Neuronal stem cell (in vitro differentiated cells): ENCODE results near the gene BCAS2.

Experiments
- DNase-seq: peaks from one replicate; pipeline ENCODE4 v3.0.0-alpha.2; 2013; ENCODE audit warnings: low spot score
- H2AFZ ChIP-seq: one replicate; pipeline ENCODE4 v1.6.1; 2013; ENCODE audit warnings: mild to moderate bottlenecking, low read length, inconsistent platforms
- H2AK5ac ChIP-seq: 2 replicates; pipeline ENCODE4 v1.6.1; 2013; ENCODE audit warnings: low read depth, mild to moderate bottlenecking, inconsistent platforms, low read length, moderate library complexity, mixed read lengths
- H2BK120ac ChIP-seq: 2 replicates; pipeline ENCODE4 v1.6.1; 2013; ENCODE audit warnings: low read depth, mild to moderate bottlenecking, inconsistent platforms, low read length, moderate library complexity, mixed read lengths
- H2BK12ac ChIP-seq: one replicate; pipeline ENCODE4 v1.6.1; 2013; ENCODE audit warnings: low read length, inconsistent platforms
- H2BK15ac ChIP-seq: 2 replicates; pipeline ENCODE4 v1.6.1; 2013; ENCODE audit warnings: mild to moderate bottlenecking, low read length, inconsistent platforms, mixed read lengths
- H2BK5ac ChIP-seq: one replicate; pipeline ENCODE4 v1.6.1; 2013; ENCODE audit warnings: inconsistent platforms, mild to moderate bottlenecking, low read length, moderate library complexity
- H3K14ac ChIP-seq: one replicate; pipeline ENCODE4 v1.6.1; 2013; ENCODE audit warnings: low read length, inconsistent platforms
- H3K18ac ChIP-seq: 2 replicates; pipeline ENCODE4 v1.6.1; 2013; ENCODE audit warnings: low read length, inconsistent platforms
- H3K23ac ChIP-seq: 2 replicates; pipeline ENCODE4 v1.6.1; 2013; ENCODE audit warnings: low read depth, mild to moderate bottlenecking, mixed read lengths, low read length, inconsistent platforms; ENCODE audit not compliant: poor library complexity
- H3K27ac ChIP-seq: replicated peaks from 3 replicates; pipeline ENCODE4 v1.5.1; 2013; ENCODE audit warnings: low read length, inconsistent platforms
- H3K27me3 ChIP-seq, 3 experiments: 2 replicates each; pipeline ENCODE4 v1.6.1; 2013; ENCODE audit warnings: low read length in 3 of 3, mild to moderate bottlenecking in 2 of 3, inconsistent platforms in 1 of 3, low read depth in 1 of 3, mixed read lengths in 1 of 3, moderate library complexity in 1 of 3; ENCODE audit not compliant: control insufficient read depth in 3 of 3, insufficient read depth in 3 of 3
- H3K36me3 ChIP-seq, 2 donors: replicated peaks in 1 of 2; 2 replicates each; pipeline ENCODE4 v1.6.1; 2013; ENCODE audit warnings: low read length in 2 of 2; ENCODE audit not compliant: control insufficient read depth in 2 of 2, insufficient read depth in 2 of 2
- H3K4ac ChIP-seq: 2 replicates; pipeline ENCODE4 v1.6.1; 2013; ENCODE audit warnings: inconsistent platforms, mild to moderate bottlenecking, low read length, moderate library complexity
- H3K4me1 ChIP-seq, 2 donors: 1 replicate in 1 of 2; 2 replicates in 1 of 2; pipeline ENCODE4 v1.6.1; 2013; ENCODE audit warnings: low read length in 2 of 2, low read depth in 1 of 2; ENCODE audit not compliant: control insufficient read depth in 2 of 2, insufficient read depth in 1 of 2
- H3K4me2 ChIP-seq: one replicate; pipeline ENCODE4 v1.6.1; 2013; ENCODE audit warnings: mild to moderate bottlenecking, low read length, inconsistent platforms; ENCODE audit not compliant: insufficient read depth, poor library complexity, severe bottlenecking
- H3K4me3 ChIP-seq, 2 donors: 2 replicates each; pipeline ENCODE4 v1.5.1; 2013; ENCODE audit warnings: low read length in 2 of 2, mild to moderate bottlenecking in 2 of 2, inconsistent platforms in 1 of 2, moderate library complexity in 1 of 2
- H3K79me1 ChIP-seq: one replicate; pipeline ENCODE4 v1.6.1; 2013; ENCODE audit warnings: low read depth, mild to moderate bottlenecking, inconsistent platforms, low read length, moderate library complexity
- H3K9ac ChIP-seq: one replicate; pipeline ENCODE4 v1.6.1; 2013; ENCODE audit warnings: mild to moderate bottlenecking, low read depth, low read length, inconsistent platforms; ENCODE audit not compliant: poor library complexity
- H3K9me3 ChIP-seq, 2 donors: replicated peaks in 1 of 2; 2 replicates each; pipeline versions ENCODE3 to v1.6.1; 2013; ENCODE audit warnings: low read length in 2 of 2, mild to moderate bottlenecking in 2 of 2, inconsistent platforms in 1 of 2, low read depth in 1 of 2, mixed read lengths in 1 of 2, moderate library complexity in 1 of 2; ENCODE audit not compliant: control insufficient read depth in 2 of 2, insufficient read depth in 1 of 2
- H4K8ac ChIP-seq: one replicate; pipeline ENCODE4 v1.6.1; 2013; ENCODE audit warnings: low read depth, mild to moderate bottlenecking, inconsistent platforms, low read length, moderate library complexity
- H4K91ac ChIP-seq: one replicate; pipeline ENCODE4 v1.6.1; 2013; ENCODE audit warnings: low read length, low read depth, mild to moderate bottlenecking, inconsistent platforms; ENCODE audit not compliant: poor library complexity
- WGBS, 2 donors: extraction: QIAGEN DNeasy Blood & Tissue Kit; methylation state at CpG; one replicate each; pipeline ENCODE4 v1.1.7; 2013; ENCODE audit warnings: missing lambda C conversion rate in 2 of 2, mixed read lengths in 1 of 2; ENCODE audit not compliant: insufficient read length in 2 of 2, insufficient replicate concordance in 1 of 2; ENCODE audit errors: extremely low coverage in 2 of 2; 5-methylcytosine and 5-hydroxymethylcytosine counted together

BCAS2 gene

GRCh38 chr1:114552106-114552639, 29.2 kb downstream of the BCAS2 start:
- Histone ChIP-seq H3K14ac (no peak overlapping the region), H2AK5ac (no peak overlapping the region), H3K36me3 (no peaks in the 10 kb centered on the region), H3K9ac (no peak overlapping the region), H3K18ac (no peak overlapping the region), H3K9me3 (peaks cover 0 to 3% of the 10 kb centered on the region in 2 donors), H3K23ac (no peak overlapping the region), H4K8ac (no peak overlapping the region), H3K4me3 (no peak overlapping the region), H2BK5ac (no peak overlapping the region), H3K4me1 (no peaks in the 10 kb centered on the region), H4K91ac (no peak overlapping the region), H3K4me2 (no peak overlapping the region), H2AFZ (no peak overlapping the region), H3K4ac (no peak overlapping the region), H2BK120ac (no peak overlapping the region), H3K79me1 (no peaks in the 10 kb centered on the region), H2BK12ac (no peak overlapping the region), H3K27ac (no peak overlapping the region), H2BK15ac (no peak overlapping the region), H3K27me3 (peaks cover 0 to 2% (median 0%) of the 10 kb centered on the region in 3 experiments)
- no CpG with 5 or more reads among the region's 7 CpGs for WGBS, 2 donors
- no peak for DNase-seq

GRCh38 chr1:114551400-114551799, 30.0 kb downstream of the BCAS2 start:
- peaks cover 0 to 2% (median 0%) of the 10 kb centered on the region in 3 experiments for H3K27me3 ChIP-seq
- H2BK15ac ChIP-seq = no peak overlapping the region
- H3K18ac ChIP-seq = no peak overlapping the region
- no peak for DNase-seq
- no peak overlapping the region for H2AK5ac ChIP-seq
- peaks cover 0 to 3% of the 10 kb centered on the region in 2 donors for H3K9me3 ChIP-seq
- H3K36me3 ChIP-seq = no peaks in the 10 kb centered on the region
- H4K91ac ChIP-seq = no peak overlapping the region
- no peak overlapping the region for H4K8ac ChIP-seq
- no peaks in the 10 kb centered on the region for H3K79me1 ChIP-seq
- H3K4ac ChIP-seq = no peak overlapping the region
- H2BK12ac ChIP-seq = no peak overlapping the region
- H3K27ac ChIP-seq = no peak overlapping the region
- H3K4me2 ChIP-seq = no peak overlapping the region
- no CpG with 5 or more reads among the region's 4 CpGs for WGBS, 2 donors
- no peaks in the 10 kb centered on the region for H3K4me1 ChIP-seq
- H3K9ac ChIP-seq = no peak overlapping the region
- H2BK120ac ChIP-seq = no peak overlapping the region
- no peak overlapping the region for H3K4me3 ChIP-seq
- H2AFZ ChIP-seq = no peak overlapping the region
- no peak overlapping the region for H3K23ac ChIP-seq
- H3K14ac ChIP-seq = no peak overlapping the region
- H2BK5ac ChIP-seq = no peak overlapping the region

DNA sequence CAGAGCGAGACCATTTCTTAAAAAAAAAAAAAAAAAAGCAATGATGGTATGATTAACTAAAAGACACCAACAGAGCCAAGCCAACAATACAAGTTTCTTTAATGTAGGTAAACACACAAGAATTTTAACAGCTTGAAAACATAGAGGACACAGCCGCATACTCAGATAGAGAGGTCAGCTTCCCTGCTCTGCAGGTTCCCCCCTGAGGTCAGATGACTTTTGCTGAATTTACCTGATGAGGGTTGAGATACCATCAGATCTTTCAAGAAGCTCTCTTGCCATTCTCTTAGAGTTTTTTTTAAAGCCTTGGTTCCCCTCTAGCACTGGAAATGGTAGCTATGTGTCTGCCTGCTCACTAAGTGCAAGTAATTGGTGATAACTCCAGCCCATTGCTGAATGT, 31.1 kb downstream of the BCAS2 start:
- H2BK12ac ChIP-seq = no peak overlapping the region
- H2AFZ ChIP-seq = no peak overlapping the region
- H3K4ac ChIP-seq = no peak overlapping the region
- no peak overlapping the region for H2BK5ac ChIP-seq
- H3K36me3 ChIP-seq = no peaks in the 10 kb centered on the region
- H3K9me3 ChIP-seq = peaks cover 0 to 3% of the 10 kb centered on the region in 2 donors
- H3K27ac ChIP-seq = no peak overlapping the region
- H2AK5ac ChIP-seq = no peak overlapping the region
- no peak overlapping the region for H3K14ac ChIP-seq
- DNase-seq = no peak
- H3K4me1 ChIP-seq = no peaks in the 10 kb centered on the region
- no peak overlapping the region for H3K23ac ChIP-seq
- no peak overlapping the region for H3K4me3 ChIP-seq
- no CpG with 5 or more reads among the region's 2 CpGs for whole genome bisulfite sequencing, 2 donors
- H3K4me2 ChIP-seq = no peak overlapping the region
- no peak overlapping the region for H3K18ac ChIP-seq
- no peak overlapping the region for H4K8ac ChIP-seq
- no peak overlapping the region for H2BK120ac ChIP-seq
- no peak overlapping the region for H4K91ac ChIP-seq
- no peak overlapping the region for H3K9ac ChIP-seq
- H3K79me1 ChIP-seq = no peaks in the 10 kb centered on the region
- peaks cover 0 to 2% (median 0%) of the 10 kb centered on the region in 3 experiments for H3K27me3 ChIP-seq
- H2BK15ac ChIP-seq = no peak overlapping the region

- Histone ChIP-seq H3K23ac (no peak overlapping the region), H4K8ac (no peak overlapping the region), H3K27me3 (peaks cover 0 to 2% (median 0%) of the 10 kb centered on the region in 3 experiments), H3K27ac (no peak overlapping the region), H3K9ac (no peak overlapping the region), H3K36me3 (no peaks in the 10 kb centered on the region), H3K4ac (no peak overlapping the region), H3K4me2 (no peak overlapping the region), H3K9me3 (peaks cover 0 to 3% of the 10 kb centered on the region in 2 donors), H3K4me3 (no peak overlapping the region), H2BK5ac (no peak overlapping the region), H2BK15ac (no peak overlapping the region), H3K79me1 (no peaks in the 10 kb centered on the region), H3K18ac (no peak overlapping the region), H2AK5ac (no peak overlapping the region), H2BK12ac (no peak overlapping the region), H4K91ac (no peak overlapping the region), H2BK120ac (no peak overlapping the region), H2AFZ (no peak overlapping the region), H3K4me1 (no peaks in the 10 kb centered on the region), H3K14ac (no peak overlapping the region)
- DNase-seq = no peak
- WGBS, 2 donors = no CpG with 5 or more reads among the region's 4 CpGs
Observed at GRCh38 chr1:114549137-114549536, 32.3 kb downstream of the BCAS2 start.
